PC-9 (cell line): Measurements from ENCODE around the gene CWF19L2.

ENCODE experiments used
- EZH2 ChIP-seq: fragments of 200-600 bp; sonication (generic); IDR thresholded peaks from 2 replicates; pipeline ENCODE4 v1.8.0; 2017; ENCODE audit warnings: antibody characterized with exemption, low read depth
- TF ChIP-seq, protein P1 (sequence below): fragments of 200-600 bp; sonication (generic); conservative IDR thresholded peaks from 2 replicates; pipeline ENCODE4 v1.6.1; 2017; ENCODE audit warnings: mixed run types, antibody characterized with exemption, mild to moderate bottlenecking, moderate library complexity

DNA sequence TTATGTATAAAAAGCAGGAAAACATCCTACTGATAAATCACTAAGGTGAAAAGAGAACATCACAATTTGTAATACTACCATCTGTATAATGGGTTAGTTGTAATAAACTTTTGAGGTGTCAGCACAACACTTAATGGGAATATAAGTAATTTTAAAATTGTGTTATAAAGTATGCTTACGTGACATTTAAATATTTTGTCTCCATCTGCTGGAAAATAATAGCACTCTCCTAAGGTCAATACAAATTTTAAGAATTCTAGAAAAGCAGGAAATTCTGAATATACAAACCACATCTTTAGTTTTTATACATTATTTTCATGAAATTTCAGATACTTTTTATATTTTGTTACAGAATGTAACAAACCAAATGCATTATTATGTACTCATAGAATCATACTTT lies 19.5 kb downstream of the CWF19L2 start:
- TF ChIP-seq, protein P1, sequence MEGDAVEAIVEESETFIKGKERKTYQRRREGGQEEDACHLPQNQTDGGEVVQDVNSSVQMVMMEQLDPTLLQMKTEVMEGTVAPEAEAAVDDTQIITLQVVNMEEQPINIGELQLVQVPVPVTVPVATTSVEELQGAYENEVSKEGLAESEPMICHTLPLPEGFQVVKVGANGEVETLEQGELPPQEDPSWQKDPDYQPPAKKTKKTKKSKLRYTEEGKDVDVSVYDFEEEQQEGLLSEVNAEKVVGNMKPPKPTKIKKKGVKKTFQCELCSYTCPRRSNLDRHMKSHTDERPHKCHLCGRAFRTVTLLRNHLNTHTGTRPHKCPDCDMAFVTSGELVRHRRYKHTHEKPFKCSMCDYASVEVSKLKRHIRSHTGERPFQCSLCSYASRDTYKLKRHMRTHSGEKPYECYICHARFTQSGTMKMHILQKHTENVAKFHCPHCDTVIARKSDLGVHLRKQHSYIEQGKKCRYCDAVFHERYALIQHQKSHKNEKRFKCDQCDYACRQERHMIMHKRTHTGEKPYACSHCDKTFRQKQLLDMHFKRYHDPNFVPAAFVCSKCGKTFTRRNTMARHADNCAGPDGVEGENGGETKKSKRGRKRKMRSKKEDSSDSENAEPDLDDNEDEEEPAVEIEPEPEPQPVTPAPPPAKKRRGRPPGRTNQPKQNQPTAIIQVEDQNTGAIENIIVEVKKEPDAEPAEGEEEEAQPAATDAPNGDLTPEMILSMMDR, result peak; percentile 40
- no peak for TF ChIP-seq EZH2
